Retinal pigment epithelial cell (primary cell): ENCODE measurements around the gene SEMA5A.
"Not testable (repeated sequence)": the region's sequence is repeated elsewhere in the genome, so short reads cannot be mapped to it uniquely, and the experiment has no call there.

Source experiments
- DNase-seq: peaks from one replicate; pipeline ENCODE4 v3.0.0-alpha.2; 2010; ENCODE audit warnings: low read depth
- H3K4me3 ChIP-seq: 2 replicates; pipeline ENCODE4 v1.5.1; 2011; ENCODE audit warnings: mild to moderate bottlenecking, low read length, control low read depth, moderate library complexity
- CTCF ChIP-seq: conservative IDR thresholded peaks from 2 replicates; pipeline ENCODE4 v1.5.1; 2011; ENCODE audit warnings: low read depth, low read length, control low read depth, inconsistent platforms

Gene SEMA5A

GRCh38 chr5:9363026-9363425, 182.8 kb downstream of the SEMA5A start:
- no peak for TF ChIP-seq CTCF
- no peak overlapping the region for H3K4me3 ChIP-seq
- DNase-seq, result no peak

GRCh38 chr5:9362600-9362999, 183.3 kb downstream of the SEMA5A start:
- DNase-seq, result no peak
- no peak overlapping the region for H3K4me3 ChIP-seq
- no peak for TF ChIP-seq CTCF

- peak; percentile 73 for TF ChIP-seq CTCF
- no peak for DNase-seq
- H3K4me3 ChIP-seq, result no peak overlapping the region
Observed at GRCh38 chr5:9361835-9362234, 184.0 kb downstream of the SEMA5A start.

- no peak overlapping the region for H3K4me3 ChIP-seq
- TF ChIP-seq CTCF, result no peak
- DNase-seq, result no peak
Observed at GRCh38 chr5:9358961-9359685, 186.8 kb downstream of the SEMA5A start.

- no peak overlapping the region for H3K4me3 ChIP-seq
- DNase-seq, result no peak
- TF ChIP-seq CTCF, result no peak
Observed at GRCh38 chr5:9356351-9356825, 189.5 kb downstream of the SEMA5A start.

- no peak for DNase-seq
- no peak overlapping the region for H3K4me3 ChIP-seq
- no peak for TF ChIP-seq CTCF
Observed at GRCh38 chr5:9354336-9355081, 191.4 kb downstream of the SEMA5A start.

- not testable (repeated sequence) for DNase-seq, H3K4me3 ChIP-seq
Observed at GRCh38 chr5:9353048-9353447, 192.8 kb downstream of the SEMA5A start.
